Skin epidermis (tissue), 12 donors: Measurements from ENCODE around the gene RRAGB.
"Not testable (repeated sequence)": the region's sequence is repeated elsewhere in the genome, so short reads cannot be mapped to it uniquely, and the experiment has no call there.

Experiments used
- H3K27ac ChIP-seq, 21 experiments: fragments of 200-600 bp; sonication (generic) in 11 of 21; one replicate each; pipeline ENCODE4 v1.5.0; 2020; ENCODE audit warnings: mild to moderate bottlenecking in 3 of 21, inconsistent platforms in 2 of 21, moderate library complexity in 2 of 21
- H3K4me3 ChIP-seq, 7 experiments: fragments of 200-600 bp; sonication (generic) in 2 of 7; one replicate each; pipeline ENCODE4 v1.5.0; 2020; ENCODE audit warnings: inconsistent platforms in 2 of 7, mild to moderate bottlenecking in 2 of 7, moderate library complexity in 1 of 7

RRAGB gene, protein sequence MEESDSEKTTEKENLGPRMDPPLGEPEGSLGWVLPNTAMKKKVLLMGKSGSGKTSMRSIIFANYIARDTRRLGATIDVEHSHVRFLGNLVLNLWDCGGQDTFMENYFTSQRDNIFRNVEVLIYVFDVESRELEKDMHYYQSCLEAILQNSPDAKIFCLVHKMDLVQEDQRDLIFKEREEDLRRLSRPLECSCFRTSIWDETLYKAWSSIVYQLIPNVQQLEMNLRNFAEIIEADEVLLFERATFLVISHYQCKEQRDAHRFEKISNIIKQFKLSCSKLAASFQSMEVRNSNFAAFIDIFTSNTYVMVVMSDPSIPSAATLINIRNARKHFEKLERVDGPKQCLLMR

DNA sequence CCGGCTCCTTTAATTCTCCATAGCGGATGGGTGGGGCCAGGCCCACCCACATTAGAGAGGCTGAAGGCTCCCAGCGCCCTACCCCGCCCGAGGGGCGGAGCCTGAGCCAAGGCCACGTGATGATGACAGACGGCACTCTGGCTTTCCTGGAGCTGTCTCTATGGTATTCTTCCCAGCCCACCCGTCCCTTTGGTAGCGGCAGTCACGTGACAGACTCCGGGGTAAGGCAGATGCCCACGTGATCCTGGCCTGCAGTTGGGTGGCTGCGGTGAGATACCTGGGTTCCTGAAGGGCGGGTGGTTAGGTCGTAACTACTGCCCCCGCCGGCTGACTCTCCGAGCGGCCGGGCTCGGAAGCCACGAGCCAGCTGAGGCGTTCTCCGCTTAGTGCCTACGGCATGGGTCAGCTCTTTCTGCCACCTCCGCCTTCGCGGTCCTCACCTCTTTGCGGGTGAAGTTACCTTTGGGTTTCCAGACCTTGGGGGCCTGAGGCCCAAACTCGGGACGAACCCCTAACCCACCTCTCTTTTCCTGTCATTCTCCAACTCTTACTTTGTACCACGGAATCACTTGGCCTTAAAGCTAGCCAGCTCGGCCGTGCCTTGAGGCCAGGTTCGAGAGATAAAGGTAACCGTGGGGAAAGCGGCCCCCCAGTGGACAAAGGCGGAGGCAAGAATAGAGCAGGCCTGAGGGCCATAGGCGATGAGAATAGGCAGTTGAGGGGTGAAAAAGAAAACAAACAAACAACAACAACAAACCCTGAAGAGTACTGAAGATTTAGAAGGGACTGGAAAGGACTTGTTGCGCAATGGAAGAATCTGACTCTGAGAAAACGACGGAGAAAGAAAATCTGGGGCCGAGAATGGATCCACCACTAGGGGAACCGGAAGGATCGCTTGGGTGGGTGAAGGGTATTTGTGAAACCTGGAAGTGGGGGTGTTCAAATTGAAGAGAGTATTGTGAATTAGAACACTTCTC lies at the start of gene RRAGB:
Gene RRAGB (plus strand): TSS at position 229 of the 977 bp plus-strand sequence. CDS start 579 bp downstream, at position 808.
- H3K4me3 ChIP-seq: peak within 1 kb of the TSS; percentile 48 to 62 (median 57)

DNA sequence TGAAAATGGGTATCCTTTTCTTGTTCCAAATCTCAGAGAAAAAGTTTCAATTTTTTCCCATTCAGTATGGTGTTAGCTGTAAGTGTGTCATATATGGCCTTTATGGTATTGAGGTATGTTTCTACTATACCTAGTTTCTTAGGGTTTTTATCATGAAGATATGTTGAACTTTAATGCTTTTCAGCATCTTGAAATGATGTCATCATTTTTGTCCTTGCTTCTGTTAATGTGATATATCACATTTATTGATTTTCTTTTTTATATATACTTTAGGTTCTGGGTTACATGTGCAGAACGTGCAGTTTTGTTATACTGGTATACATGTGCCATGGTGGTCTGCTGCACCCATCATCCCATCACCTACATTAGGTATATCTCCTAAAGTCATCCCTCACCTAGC lies 49.5 kb upstream of the RRAGB start:
- H3K4me3 ChIP-seq: no peak overlapping the region
- H3K27ac ChIP-seq: no peak overlapping the region

More for the DNA sequence above, at the start of gene RRAGB:
- peak within 1 kb of the TSS; percentile 76 to 90 (median 83) for H3K27ac ChIP-seq

DNA sequence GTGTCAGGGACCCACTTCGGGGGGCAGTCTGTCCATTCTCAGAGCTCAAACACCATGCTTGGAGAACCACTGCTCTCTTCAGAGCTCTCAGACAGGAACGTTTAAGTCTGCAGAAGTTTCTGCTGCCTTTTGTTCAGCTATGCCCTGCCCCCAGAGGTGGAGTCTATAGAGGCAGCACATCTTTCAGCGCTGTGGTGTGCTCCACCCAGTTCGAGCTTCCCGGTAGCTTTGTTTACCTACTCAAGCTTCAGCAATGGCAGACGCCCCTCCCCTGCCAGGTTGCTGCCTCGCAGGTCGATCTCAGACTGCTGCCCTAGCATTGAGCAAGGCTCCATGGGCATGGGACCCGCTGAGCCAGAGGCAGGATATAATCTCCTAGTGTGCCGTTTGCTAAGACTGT lies 29.0 kb upstream of the RRAGB start:
- not testable (repeated sequence) for H3K4me3 ChIP-seq, H3K27ac ChIP-seq

GRCh38 chrX:55695227-55696018 lies 22.1 kb upstream of the RRAGB start:
- Histone ChIP-seq H3K4me3 (no peak overlapping the region), H3K27ac (no peak overlapping the region)

DNA sequence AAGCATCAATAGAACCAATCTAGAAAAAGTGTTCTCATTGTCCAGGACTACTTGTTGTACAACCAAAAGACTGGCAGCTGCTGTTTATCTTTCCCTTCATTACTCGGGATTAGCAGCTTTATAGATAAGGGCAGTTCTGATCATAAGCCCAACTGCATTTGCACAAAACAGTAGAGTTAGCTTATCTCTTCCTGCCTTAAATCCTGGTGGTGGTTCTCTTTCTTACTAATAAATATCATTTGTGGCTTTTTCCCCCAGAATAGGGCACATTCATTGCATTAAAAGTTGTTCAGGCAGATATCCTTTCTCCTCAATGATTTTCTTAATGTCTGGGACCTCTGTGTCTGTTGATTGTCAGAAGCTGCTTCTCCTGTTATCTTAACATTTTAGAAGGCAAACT lies 20.2 kb upstream of the RRAGB start:
- Histone ChIP-seq H3K4me3 (no peak overlapping the region), H3K27ac (no peak overlapping the region)

DNA sequence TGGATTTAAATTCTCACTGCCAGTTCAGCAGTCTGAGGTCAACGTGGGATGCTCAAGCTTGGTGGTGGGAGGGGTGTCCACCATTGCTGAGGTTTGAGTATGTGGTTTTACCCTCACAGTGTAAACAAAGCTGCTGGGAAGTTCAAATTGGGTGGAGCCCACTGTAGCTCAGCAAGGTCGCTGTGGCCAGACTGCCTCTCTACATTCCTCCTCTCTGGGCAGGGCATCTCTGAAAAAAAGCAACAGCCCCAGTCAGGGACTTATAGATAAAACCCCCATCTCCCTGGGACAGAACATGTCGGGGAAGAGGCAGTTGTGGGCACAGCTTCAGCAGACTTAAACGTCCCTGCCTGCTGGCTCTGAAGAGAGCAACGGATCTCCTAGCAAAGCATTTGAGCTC lies 14.9 kb upstream of the RRAGB start:
- Histone ChIP-seq H3K27ac (no peak overlapping the region), H3K4me3 (no peak overlapping the region)

DNA sequence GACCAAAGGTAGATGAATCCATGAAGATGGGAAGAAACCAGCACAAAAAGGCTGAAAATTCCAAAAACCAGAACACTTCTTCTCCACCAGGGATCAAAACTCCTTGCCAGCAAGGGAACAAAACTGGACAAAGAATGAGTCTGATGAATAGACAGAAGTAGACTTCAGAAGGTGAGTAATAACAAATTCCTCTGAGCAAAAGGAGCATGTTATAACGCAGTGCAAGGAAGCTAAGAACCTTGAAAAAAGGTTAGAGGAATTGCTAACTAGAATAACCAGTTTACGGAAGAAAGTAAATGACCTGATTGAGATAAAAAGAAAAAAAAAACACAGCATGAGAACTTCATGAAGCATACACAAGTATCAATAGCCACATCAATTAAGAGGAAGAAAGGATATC lies 14.1 kb upstream of the RRAGB start:
- not testable (repeated sequence) for H3K27ac ChIP-seq, H3K4me3 ChIP-seq

- H3K4me3 ChIP-seq: not testable (repeated sequence)
Measured at GRCh38 chrX:55705066-55705465, 12.5 kb upstream of the RRAGB start.

DNA sequence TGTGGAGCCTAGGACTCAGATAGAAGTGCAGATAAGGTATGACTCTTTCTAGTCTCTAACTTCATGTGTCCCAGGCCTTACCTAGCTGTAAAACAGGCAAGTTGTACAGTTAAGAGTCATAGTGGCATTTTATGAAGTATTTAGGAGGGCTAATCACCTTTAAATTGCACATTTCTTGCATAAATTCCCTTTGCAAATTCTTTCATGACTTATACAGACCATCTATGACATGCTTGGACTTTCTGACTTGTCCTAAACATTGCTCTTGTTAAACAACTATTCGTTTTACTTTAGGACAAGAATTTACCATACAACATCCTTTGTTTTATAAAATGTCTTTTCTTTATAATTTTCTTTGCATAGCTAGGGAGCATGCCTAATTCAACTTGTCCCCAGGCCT lies 7.8 kb upstream of the RRAGB start:
- H3K4me3 ChIP-seq: no peak overlapping the region
- no peak overlapping the region for H3K27ac ChIP-seq

More at GRCh38 chrX:55705066-55705465, 12.5 kb upstream of the RRAGB start:
- H3K27ac ChIP-seq: not testable (repeated sequence)

DNA sequence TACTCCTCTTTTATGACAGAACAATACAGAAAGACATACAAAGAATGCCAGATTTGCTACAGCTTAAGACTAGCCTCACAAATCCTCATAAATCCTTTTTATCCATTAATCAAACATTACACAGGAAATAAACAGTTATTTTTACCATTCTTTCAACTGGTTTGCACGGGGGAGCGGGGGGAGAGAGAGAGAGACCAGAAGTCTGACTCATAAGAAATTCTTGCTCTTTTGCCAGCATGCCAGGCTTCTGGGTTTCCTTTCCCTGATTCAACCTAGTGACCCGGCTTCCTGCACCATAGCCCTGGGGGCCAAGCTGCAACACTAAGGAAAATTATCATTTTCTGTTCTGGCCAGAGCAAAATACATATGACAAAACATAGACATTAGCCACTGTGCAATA lies 6.8 kb upstream of the RRAGB start:
- Histone ChIP-seq H3K27ac (no peak overlapping the region), H3K4me3 (no peak overlapping the region)

DNA sequence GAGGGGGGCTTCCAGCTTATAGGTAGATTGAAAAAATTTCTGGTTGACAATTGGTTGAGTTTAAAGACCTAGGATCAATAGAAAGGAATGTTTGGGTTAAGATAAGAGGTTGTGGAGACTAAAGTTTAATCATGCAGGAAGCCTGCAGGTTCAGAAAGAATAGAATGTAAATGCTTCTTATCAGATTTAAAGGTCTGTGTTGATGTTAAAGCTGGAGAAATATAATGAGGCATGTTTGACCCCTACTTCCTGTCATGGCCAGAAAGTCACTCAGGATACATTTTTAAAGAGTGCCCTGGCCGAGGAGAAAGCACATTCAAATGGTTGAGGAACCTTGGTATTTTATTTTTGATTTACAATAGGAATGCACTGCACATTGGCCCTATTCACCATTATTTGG lies 3.9 kb upstream of the RRAGB start:
- Histone ChIP-seq H3K27ac (no peak overlapping the region), H3K4me3 (no peak overlapping the region)

- H3K27ac ChIP-seq: no peak overlapping the region
- H3K4me3 ChIP-seq: no peak overlapping the region
Measured at GRCh38 chrX:55714161-55714560, 3.4 kb upstream of the RRAGB start.

DNA sequence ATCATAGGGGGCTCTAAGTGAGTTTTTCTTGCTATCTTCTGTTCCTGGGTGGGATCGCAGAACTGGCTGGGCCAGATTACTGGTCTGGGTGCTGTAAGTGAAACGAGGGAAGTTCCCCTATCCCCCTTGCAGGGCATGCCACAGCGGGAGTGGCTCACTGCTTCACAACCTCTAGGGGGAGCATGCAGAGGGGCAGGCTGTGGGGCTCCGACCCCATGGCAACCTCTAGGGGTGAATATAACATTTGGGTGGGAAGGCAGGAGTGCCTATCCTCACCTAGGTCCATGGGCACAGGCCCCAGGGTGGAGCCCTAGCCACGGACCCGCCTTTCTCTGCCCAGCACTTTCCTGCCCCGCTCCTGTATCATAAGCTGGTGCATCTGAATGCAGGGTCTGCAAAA lies 1.7 kb upstream of the RRAGB start:
- Histone ChIP-seq H3K27ac (no peak overlapping the region), H3K4me3 (no peak overlapping the region)

DNA sequence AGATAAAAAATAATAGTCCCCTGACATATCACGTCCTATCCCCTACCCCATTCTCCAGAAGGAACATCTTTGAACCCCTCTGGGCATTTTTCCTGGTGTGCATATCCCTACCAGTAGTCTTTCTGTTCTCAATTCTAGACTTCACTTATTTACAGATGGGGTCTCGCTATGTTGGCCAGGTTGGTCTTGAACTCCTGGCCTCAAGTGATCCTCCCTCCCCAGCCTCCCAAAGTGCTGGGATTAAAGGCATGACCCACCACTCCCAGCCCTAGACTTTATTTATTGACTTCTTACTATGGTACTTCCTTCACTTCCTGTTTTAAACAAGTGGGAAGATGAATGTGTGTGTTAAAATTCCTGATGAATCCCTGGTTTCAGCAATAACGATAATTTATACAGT lies 612 bp upstream of the RRAGB start:
- peak overlapping the region in 17 of 21 experiments; percentile 26 to 90 (median 80) for H3K27ac ChIP-seq

DNA sequence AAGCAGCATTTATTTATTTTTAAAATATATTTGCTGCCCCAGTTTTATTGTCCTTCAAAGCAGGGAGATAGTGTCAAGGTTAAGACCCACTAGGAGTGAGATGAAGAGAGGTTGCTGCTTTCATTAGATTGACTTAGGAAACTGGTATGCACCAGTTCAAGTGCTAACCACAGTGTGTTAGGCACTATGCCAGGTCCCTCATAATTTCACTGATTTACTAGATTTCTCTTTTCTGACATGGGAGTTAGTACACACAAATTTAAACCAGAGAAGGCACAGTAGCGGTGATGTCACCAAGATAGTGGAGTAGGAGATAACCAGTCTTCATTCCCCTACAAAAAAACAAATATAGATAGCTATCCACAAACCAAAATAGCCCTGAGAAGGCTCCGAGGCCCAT lies 14.3 kb downstream of the RRAGB start:
- H3K27ac ChIP-seq: no peak overlapping the region
- no peak overlapping the region for H3K4me3 ChIP-seq

More for the DNA sequence above, 612 bp upstream of the RRAGB start:
- H3K4me3 ChIP-seq: peak overlapping the region in 4 of 7 experiments; percentile 48 to 62 (median 60)

- Histone ChIP-seq H3K27ac (no peak overlapping the region), H3K4me3 (no peak overlapping the region)
Measured at GRCh38 chrX:55738969-55739368, 21.4 kb downstream of the RRAGB start.

DNA sequence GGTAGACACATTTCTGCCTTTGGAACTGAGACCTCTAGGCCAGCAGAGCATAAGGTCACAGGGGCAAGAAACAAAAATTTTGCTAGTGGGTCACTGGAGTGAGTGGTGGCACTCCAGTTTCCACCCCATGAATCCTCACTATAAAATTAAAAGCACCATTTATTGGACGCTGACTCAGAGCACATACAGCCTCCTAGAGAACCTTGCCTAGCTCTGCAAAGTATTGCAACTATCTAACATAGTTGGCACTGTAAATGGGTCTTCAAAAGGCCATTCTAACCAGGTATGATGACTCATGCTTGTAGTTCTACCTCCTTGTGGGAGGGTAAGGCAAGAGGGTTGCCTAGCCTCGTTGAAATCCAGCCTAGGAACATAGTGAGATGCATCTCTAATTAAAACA lies 25.1 kb downstream of the RRAGB start:
- H3K4me3 ChIP-seq: no peak overlapping the region
- H3K27ac ChIP-seq: no peak overlapping the region

- H3K27ac ChIP-seq, H3K4me3 ChIP-seq: not testable (repeated sequence)
Measured at GRCh38 chrX:55748463-55748862, 30.9 kb downstream of the RRAGB start.

GRCh38 chrX:55750256-55750655 lies 32.7 kb downstream of the RRAGB start:
- Histone ChIP-seq H3K27ac (no peak overlapping the region), H3K4me3 (no peak overlapping the region)

- no peak overlapping the region for H3K27ac ChIP-seq
- no peak overlapping the region for H3K4me3 ChIP-seq
Measured at GRCh38 chrX:55754861-55755294, 37.3 kb downstream of the RRAGB start.
